EH (cell line): ENCODE measurements around the gene RPGRIP1.
"Not testable (repeated sequence)": the region's sequence is repeated elsewhere in the genome, so short reads cannot be mapped to it uniquely, and the experiment has no call there.

ENCODE experiments used
- DNase-seq: peaks from one replicate; pipeline ENCODE4 v3.0.0-alpha.2; 2015; ENCODE audit warnings: low read depth

RPGRIP1 gene

GRCh38 chr14:21279783-21280182, at the start of gene RPGRIP1:
Gene RPGRIP1 (plus strand): TSS chr14:21280083. CDS start chr14:21287977, 7,894 bp downstream.
- DNase-seq: no peak

GRCh38 chr14:21231020-21231652, 48.7 kb upstream of the RPGRIP1 start:
- no peak for DNase-seq

GRCh38 chr14:21233457-21234076, 46.3 kb upstream of the RPGRIP1 start:
- DNase-seq: no peak

GRCh38 chr14:21234112-21234511, 45.8 kb upstream of the RPGRIP1 start:
- DNase-seq: no peak

- no peak for DNase-seq
These were observed 42.7 kb upstream of the RPGRIP1 start for GRCh38 chr14:21236948-21237797.

GRCh38 chr14:21238823-21239518, 40.9 kb upstream of the RPGRIP1 start:
- DNase-seq: no peak

GRCh38 chr14:21240417-21240816, 39.5 kb upstream of the RPGRIP1 start:
- DNase-seq: no peak

- peak; percentile 61 for DNase-seq
These were observed 38.6 kb upstream of the RPGRIP1 start for GRCh38 chr14:21241218-21241819.

- DNase-seq: no peak
These were observed 35.3 kb upstream of the RPGRIP1 start for GRCh38 chr14:21244544-21244943.

- no peak for DNase-seq
These were observed 34.1 kb upstream of the RPGRIP1 start for GRCh38 chr14:21245813-21246212.

- no peak for DNase-seq
These were observed 31.5 kb upstream of the RPGRIP1 start for GRCh38 chr14:21248338-21248737.

- no peak for DNase-seq
These were observed 31.0 kb upstream of the RPGRIP1 start for GRCh38 chr14:21248739-21249411.

GRCh38 chr14:21251215-21251614, 28.7 kb upstream of the RPGRIP1 start:
- no peak for DNase-seq

- DNase-seq: no peak
These were observed 27.7 kb upstream of the RPGRIP1 start for GRCh38 chr14:21252149-21252548.

GRCh38 chr14:21255385-21256101, 24.3 kb upstream of the RPGRIP1 start:
- peak; percentile 70 for DNase-seq

- DNase-seq: not testable (repeated sequence)
These were observed 23.8 kb upstream of the RPGRIP1 start for GRCh38 chr14:21256102-21256447.

GRCh38 chr14:21256539-21257393, 23.1 kb upstream of the RPGRIP1 start:
- DNase-seq: no peak

- peak; percentile 43 for DNase-seq
These were observed 22.4 kb upstream of the RPGRIP1 start for GRCh38 chr14:21257394-21257909.
